GM12878 (cell line): Measurements from ENCODE around the gene CTNNA2. TPM values are rescaled to one million over a fixed set of nuclear protein-coding genes. Genes with fewer than 3 reads are reported as not detected.

Experiments used
- ATAC-seq: fragments of 200-7000 bp; cut with Tn5 transposase; 3 replicates; pipeline ENCODE4 v1.9.1; 2020; ENCODE audit warnings: mild to moderate bottlenecking, moderate library complexity
- BruUV-seq: library from RNA; stranded (reverse); fragments of 400-500 nt; replicated peaks from 2 replicates; lab custom pipeline; 2021; lab: Mats Ljungman, UMichigan
- CTCF ChIA-PET: fragments of 300-600 bp; sonication (Branson Sonifier 250); formaldehyde crosslinking; extraction: SDS; loops from one replicate; lab custom pipeline; 2021; ENCODE audit warnings: inconsistent platforms; lab: Yijun Ruan, JAX
- POLR2A ChIA-PET: fragments of 350-600 bp; formaldehyde crosslinking; extraction: SDS; loops from one replicate; lab custom pipeline; 2021; ENCODE audit warnings: inconsistent platforms; lab: Charles Lee
- RAD21 ChIA-PET: fragments of 300-600 bp; sonication (Branson Sonifier 250); formaldehyde crosslinking; loops from one replicate; lab custom pipeline; 2023; ENCODE audit warnings: antibody characterized with exemption; ENCODE audit not compliant: unreplicated experiment; lab: Charles Lee
- SMC1A ChIA-PET: fragments of 300-600 bp; sonication (Branson Sonifier 250); formaldehyde crosslinking; loops from one replicate; lab custom pipeline; 2023; ENCODE audit not compliant: unreplicated experiment, uncharacterized antibody; lab: Charles Lee
- DNase-seq: peaks from one replicate; pipeline ENCODE4 v3.0.0-alpha.2; 2011; ENCODE audit warnings: low read depth, low spot score
- FAIRE-seq: peaks from 3 replicates; lab custom pipeline; 2011; peaks lifted over from hg19 to GRCh38; lab: Jason Lieb, UNC
- H2AFZ ChIP-seq: 2 replicates; pipeline ENCODE4 v1.6.0; 2011; ENCODE audit warnings: low read depth, low read length, control low read depth; ENCODE audit not compliant: control insufficient read depth
- H3K27ac ChIP-seq: 2 replicates; pipeline ENCODE4 v1.5.1; 2011; ENCODE audit warnings: control low read depth; ENCODE audit not compliant: control insufficient read depth, insufficient read depth
- H3K27me3 ChIP-seq, 2 experiments: replicated peaks in 1 of 2; 2 replicates each; pipeline versions ENCODE4 v1.6.0 to v1.6.1; 2011; ENCODE audit warnings: low read length in 1 of 2; ENCODE audit not compliant: control insufficient read depth in 2 of 2, insufficient read depth in 2 of 2
- H3K36me3 ChIP-seq, 2 experiments: 2 replicates each; pipeline ENCODE4 v1.5.1; 2011; ENCODE audit warnings: low read length in 1 of 2; ENCODE audit not compliant: control insufficient read depth in 2 of 2, insufficient read depth in 2 of 2
- H3K4me1 ChIP-seq: 2 replicates; pipeline ENCODE4 v1.6.1; 2011; ENCODE audit warnings: mild to moderate bottlenecking, low read length, moderate library complexity, mixed read lengths; ENCODE audit not compliant: control insufficient read depth, insufficient read depth
- H3K4me2 ChIP-seq: 2 replicates; pipeline ENCODE4 v1.6.0; 2011; ENCODE audit warnings: control low read depth; ENCODE audit not compliant: control insufficient read depth, insufficient read depth
- H3K4me3 ChIP-seq: fragments of 200-600 bp; sonication (generic); 2 replicates; pipeline ENCODE4 v1.5.1; 2016
- H3K79me2 ChIP-seq: 2 replicates; pipeline ENCODE4 v1.6.0; 2011; ENCODE audit warnings: low read length; ENCODE audit not compliant: control insufficient read depth, insufficient read depth
- H3K9ac ChIP-seq: 2 replicates; pipeline ENCODE4 v1.8.0; 2011; ENCODE audit warnings: low read length, control low read depth, mixed read lengths; ENCODE audit not compliant: control insufficient read depth, insufficient read depth
- H3K9me3 ChIP-seq: replicated peaks from 3 replicates; pipeline ENCODE4 v1.5.1; 2011; ENCODE audit warnings: mild to moderate bottlenecking, low read length; ENCODE audit not compliant: control insufficient read depth, insufficient read depth
- H4K20me1 ChIP-seq: 2 replicates; pipeline ENCODE4 v1.6.0; 2011; ENCODE audit not compliant: control insufficient read depth, insufficient read depth
- RAD21 ChIP-seq: IDR thresholded peaks from 2 replicates; pipeline ENCODE4 v1.6.1; 2011; ENCODE audit warnings: mild to moderate bottlenecking, low read depth, low read length, moderate library complexity; ENCODE audit not compliant: insufficient read depth
- WGBS: methylation state at CpG from one replicate; pipeline ENCODE4 v1.1.6; 2016; ENCODE audit warnings: low lambda C conversion rate; ENCODE audit not compliant: insufficient replicate concordance, insufficient coverage; ENCODE audit errors: missing lambda C conversion rate; 5-methylcytosine and 5-hydroxymethylcytosine counted together
- in situ Hi-C: fragments of 300-500 bp; cut with MboI; formaldehyde crosslinking; loops from 9 replicates; pipeline ENCODE4 v1.14.3; 2018; ENCODE audit warnings: mixed read lengths
- intact Hi-C: fragments of 100-400 bp; cut with micrococcal nuclease; formaldehyde crosslinking; loops from one replicate; pipeline ENCODE4 v1.14.2; 2022; ENCODE audit not compliant: unreplicated experiment
- polyA plus RNA-seq, 11 experiments: library from polyadenylated mRNA; depleted of rRNA in 4 of 11; unstranded in 6 of 11; stranded (reverse) in 5 of 11; fragments of >200 nt; fragmentation: Nextera tagmentation in 4 of 11; fragmentation: Illumina TruSeq in 1 of 11; extraction: Ambion mirVana in 4 of 11; extraction: Trizol in 1 of 11; gene quantifications; 1 replicate in 1 of 11; 2 replicates in 10 of 11; pipeline versions ENCODE4 v1.2.1 to v1.2.3, GENCODE V29; 2011 to 2016; ENCODE audit warnings: inconsistent platforms in 2 of 11, missing spikeins in 2 of 11, low read depth in 1 of 11
- total RNA-seq, 4 experiments: library from RNA; depleted of rRNA in 3 of 4; stranded (reverse); fragments of >200 nt in 3 of 4; fragmentation: Illumina TruSeq in 1 of 4; extraction: Trizol in 1 of 4; gene quantifications; 2 replicates each; pipeline versions ENCODE4 v1.2.1 to v1.2.3, GENCODE V29; 2013 to 2021
- TF ChIP-seq, protein P1 (sequence below): fragments of 450-650 bp; IDR thresholded peaks from 2 replicates; pipeline ENCODE4 v1.6.1; 2016; ENCODE audit warnings: mild to moderate bottlenecking, moderate library complexity, borderline replicate concordance
- TF ChIP-seq, protein P2 (sequence below), 3 experiments: IDR thresholded peaks in 2 of 3; conservative IDR thresholded peaks in 1 of 3; 2 replicates each; pipeline ENCODE4 v1.5.1; 2011; ENCODE audit warnings: low read depth in 3 of 3, low read length in 3 of 3, mild to moderate bottlenecking in 3 of 3, control low read depth in 2 of 3, moderate library complexity in 2 of 3, inconsistent platforms in 1 of 3, mixed read lengths in 1 of 3; ENCODE audit not compliant: control insufficient read depth in 2 of 3, insufficient read depth in 1 of 3; ENCODE audit errors: extremely low read depth in 1 of 3

The CTNNA2 gene
- total and polyA plus RNA-seq, 10 of the 15 experiments (the other 5 are each of a cell fraction or from before 2014, with no cell fraction given): 2.4 to 36.2 (median 6.6) TPM

DNA sequence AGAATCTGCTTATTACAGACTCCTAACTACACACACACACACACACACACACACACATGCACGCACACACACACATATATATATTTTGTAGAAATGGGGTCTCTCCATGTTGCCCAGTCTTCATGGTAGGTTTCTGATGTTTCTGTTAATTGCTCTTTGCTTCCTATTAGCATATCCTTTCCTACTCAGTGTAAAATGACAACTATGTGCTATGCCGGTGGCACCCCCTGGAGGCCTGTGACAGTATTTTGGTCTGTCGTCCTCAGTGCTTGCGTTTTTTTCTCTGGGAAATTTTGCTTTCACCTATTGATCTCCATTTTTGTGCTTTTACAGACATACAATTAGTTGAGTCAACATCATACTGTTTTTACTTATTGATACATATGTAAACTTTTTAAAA, 469.6 kb downstream of the CTNNA2 start:
- CTCF ChIA-PET: no interaction called here
- RAD21 ChIA-PET: no interaction called here
- Histone ChIP-seq H3K27ac (no peak overlapping the region), H3K36me3 (no peaks in the 10 kb centered on the region), H3K4me2 (no peak overlapping the region), H3K9me3 (no peaks in the 10 kb centered on the region), H3K9ac (no peak overlapping the region), H2AFZ (no peak overlapping the region), H3K27me3 (no peaks in the 10 kb centered on the region), H3K79me2 (no peaks in the 10 kb centered on the region), H3K4me3 (no peak overlapping the region), H3K4me1 (no peaks in the 10 kb centered on the region), H4K20me1 (no peaks in the 10 kb centered on the region)
- peak; percentile 44 for TF ChIP-seq RAD21
- TF ChIP-seq, protein P1, sequence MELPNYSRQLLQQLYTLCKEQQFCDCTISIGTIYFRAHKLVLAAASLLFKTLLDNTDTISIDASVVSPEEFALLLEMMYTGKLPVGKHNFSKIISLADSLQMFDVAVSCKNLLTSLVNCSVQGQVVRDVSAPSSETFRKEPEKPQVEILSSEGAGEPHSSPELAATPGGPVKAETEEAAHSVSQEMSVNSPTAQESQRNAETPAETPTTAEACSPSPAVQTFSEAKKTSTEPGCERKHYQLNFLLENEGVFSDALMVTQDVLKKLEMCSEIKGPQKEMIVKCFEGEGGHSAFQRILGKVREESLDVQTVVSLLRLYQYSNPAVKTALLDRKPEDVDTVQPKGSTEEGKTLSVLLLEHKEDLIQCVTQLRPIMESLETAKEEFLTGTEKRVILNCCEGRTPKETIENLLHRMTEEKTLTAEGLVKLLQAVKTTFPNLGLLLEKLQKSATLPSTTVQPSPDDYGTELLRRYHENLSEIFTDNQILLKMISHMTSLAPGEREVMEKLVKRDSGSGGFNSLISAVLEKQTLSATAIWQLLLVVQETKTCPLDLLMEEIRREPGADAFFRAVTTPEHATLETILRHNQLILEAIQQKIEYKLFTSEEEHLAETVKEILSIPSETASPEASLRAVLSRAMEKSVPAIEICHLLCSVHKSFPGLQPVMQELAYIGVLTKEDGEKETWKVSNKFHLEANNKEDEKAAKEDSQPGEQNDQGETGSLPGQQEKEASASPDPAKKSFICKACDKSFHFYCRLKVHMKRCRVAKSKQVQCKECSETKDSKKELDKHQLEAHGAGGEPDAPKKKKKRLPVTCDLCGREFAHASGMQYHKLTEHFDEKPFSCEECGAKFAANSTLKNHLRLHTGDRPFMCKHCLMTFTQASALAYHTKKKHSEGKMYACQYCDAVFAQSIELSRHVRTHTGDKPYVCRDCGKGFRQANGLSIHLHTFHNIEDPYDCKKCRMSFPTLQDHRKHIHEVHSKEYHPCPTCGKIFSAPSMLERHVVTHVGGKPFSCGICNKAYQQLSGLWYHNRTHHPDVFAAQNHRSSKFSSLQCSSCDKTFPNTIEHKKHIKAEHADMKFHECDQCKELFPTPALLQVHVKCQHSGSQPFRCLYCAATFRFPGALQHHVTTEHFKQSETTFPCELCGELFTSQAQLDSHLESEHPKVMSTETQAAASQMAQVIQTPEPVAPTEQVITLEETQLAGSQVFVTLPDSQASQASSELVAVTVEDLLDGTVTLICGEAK: no peak
- TF ChIP-seq, protein P2, sequence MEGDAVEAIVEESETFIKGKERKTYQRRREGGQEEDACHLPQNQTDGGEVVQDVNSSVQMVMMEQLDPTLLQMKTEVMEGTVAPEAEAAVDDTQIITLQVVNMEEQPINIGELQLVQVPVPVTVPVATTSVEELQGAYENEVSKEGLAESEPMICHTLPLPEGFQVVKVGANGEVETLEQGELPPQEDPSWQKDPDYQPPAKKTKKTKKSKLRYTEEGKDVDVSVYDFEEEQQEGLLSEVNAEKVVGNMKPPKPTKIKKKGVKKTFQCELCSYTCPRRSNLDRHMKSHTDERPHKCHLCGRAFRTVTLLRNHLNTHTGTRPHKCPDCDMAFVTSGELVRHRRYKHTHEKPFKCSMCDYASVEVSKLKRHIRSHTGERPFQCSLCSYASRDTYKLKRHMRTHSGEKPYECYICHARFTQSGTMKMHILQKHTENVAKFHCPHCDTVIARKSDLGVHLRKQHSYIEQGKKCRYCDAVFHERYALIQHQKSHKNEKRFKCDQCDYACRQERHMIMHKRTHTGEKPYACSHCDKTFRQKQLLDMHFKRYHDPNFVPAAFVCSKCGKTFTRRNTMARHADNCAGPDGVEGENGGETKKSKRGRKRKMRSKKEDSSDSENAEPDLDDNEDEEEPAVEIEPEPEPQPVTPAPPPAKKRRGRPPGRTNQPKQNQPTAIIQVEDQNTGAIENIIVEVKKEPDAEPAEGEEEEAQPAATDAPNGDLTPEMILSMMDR (IDR thresholded peaks at IDR 0.05 in 2 of 3, conservative IDR thresholded peaks at IDR 0.05 in 1 of 3; ENCODE audit: control insufficient read depth in 2 of 3, extremely low read depth in 1 of 3, insufficient read depth in 1 of 3, low read depth in 3 of 3, low read length in 3 of 3): peak; percentile 29 to 51 (median 38)
- no TSS peak for BruUV-seq
- ATAC-seq (peak; percentile 83), FAIRE-seq (no peak), DNase-seq (no peak)
- intact Hi-C loops (loop anchor here (1.0 kb wide), 1 partner anchor 46 kb away; no protein-coding TSS in a partner anchor), in situ Hi-C loops (no loop called here)
- SMC1A ChIA-PET: no interaction called here
- 50% methylated on average over 4 of the region's 4 CpGs for WGBS
- POLR2A ChIA-PET: no interaction called here
